K562 (cell line): ENCODE results near the gene C22orf39. TPM values are rescaled to one million over a fixed set of nuclear protein-coding genes. Genes with fewer than 3 reads are reported as not detected.

Experiments
- ATF4 ChIP-seq: fragments of 450-650 bp; formaldehyde crosslinking; IDR thresholded peaks from 2 replicates; pipeline ENCODE4 v1.4.0; 2022; ENCODE audit warnings: mild to moderate bottlenecking, moderate library complexity
- BACH1 ChIP-seq: fragments of 200-800 bp; sonication (Bioruptor generic); IDR thresholded peaks from 2 replicates; pipeline ENCODE4 v1.6.1; 2016; ENCODE audit warnings: missing genetic modification characterization, missing compliant biosample characterization
- DMBX1 ChIP-seq: fragments of 250-450 bp; sonication (Bioruptor Pico); IDR thresholded peaks from 2 replicates; pipeline ENCODE4 v1.8.0; 2022; ENCODE audit warnings: inconsistent platforms, mild to moderate bottlenecking, moderate library complexity, borderline replicate concordance
- ETV6 ChIP-seq, 3 experiments: fragments of 150-350 bp in 1 of 3; sonication (generic) in 1 of 3; formaldehyde crosslinking in 1 of 3; IDR thresholded peaks; 2 replicates each; pipeline versions ENCODE4 v1.6.1 to v1.8.0; 2014 to 2022; ENCODE audit warnings: borderline replicate concordance in 2 of 3, low read depth in 2 of 3, antibody characterized with exemption in 1 of 3, low read length in 1 of 3, mild to moderate bottlenecking in 1 of 3, missing genetic modification reagents in 1 of 3
- FOSL1 ChIP-seq: fragments of 200-800 bp; sonication (Bioruptor generic); conservative IDR thresholded peaks from 2 replicates; pipeline ENCODE4 v1.6.1; 2016; ENCODE audit warnings: missing genetic modification characterization, missing compliant biosample characterization
- FOXJ2 ChIP-seq: fragments of 200-800 bp; sonication (Bioruptor generic); IDR thresholded peaks from 2 replicates; pipeline ENCODE4 v1.6.1; 2016; ENCODE audit warnings: missing genetic modification characterization, missing compliant biosample characterization
- KAT7 ChIP-seq: sonication (generic); formaldehyde crosslinking; IDR thresholded peaks from 2 replicates; pipeline ENCODE4 v1.8.0; 2022; ENCODE audit warnings: missing genetic modification reagents, mild to moderate bottlenecking, borderline replicate concordance
- NRF1 ChIP-seq, 2 experiments: fragments of 450-650 bp; IDR thresholded peaks in 1 of 2; conservative IDR thresholded peaks in 1 of 2; 2 replicates each; pipeline ENCODE4 v1.6.1; 2014; ENCODE audit warnings: mild to moderate bottlenecking in 2 of 2
- PCBP1 ChIP-seq: fragments of 200-400 bp; formaldehyde crosslinking; IDR thresholded peaks from 2 replicates; pipeline ENCODE4 v1.6.1; 2018; ENCODE audit warnings: mild to moderate bottlenecking, low read depth, low read length; ENCODE audit not compliant: poor library complexity, severe bottlenecking
- RBBP5 ChIP-seq: fragments of 200-600 bp; sonication (generic); IDR thresholded peaks from 2 replicates; pipeline ENCODE4 v1.6.1; 2012; ENCODE audit warnings: borderline replicate concordance, mild to moderate bottlenecking, low read length, control low read depth, inconsistent platforms; ENCODE audit not compliant: insufficient read depth, poor library complexity, severe bottlenecking
- SIN3B ChIP-seq: fragments of 450-650 bp; IDR thresholded peaks from 2 replicates; pipeline ENCODE4 v1.6.1; 2017; ENCODE audit warnings: low read depth, mild to moderate bottlenecking, moderate library complexity
- TFAM ChIP-seq: fragments of 250-450 bp; sonication (Bioruptor Pico); conservative IDR thresholded peaks from 2 replicates; pipeline ENCODE4 v1.5.0; 2021; ENCODE audit warnings: mild to moderate bottlenecking, moderate library complexity
- ZBTB49 ChIP-seq: sonication (generic); formaldehyde crosslinking; IDR thresholded peaks from 2 replicates; pipeline ENCODE4 v1.8.0; 2022; ENCODE audit warnings: missing genetic modification reagents, mild to moderate bottlenecking, borderline replicate concordance
- ZBTB5 ChIP-seq: fragments of 450-650 bp; IDR thresholded peaks from 2 replicates; pipeline ENCODE4 v1.6.1; 2017; ENCODE audit warnings: antibody characterized with exemption
- ZKSCAN8 ChIP-seq: fragments of 200-800 bp; sonication (Bioruptor generic); IDR thresholded peaks from 2 replicates; pipeline ENCODE4 v1.6.1; 2016; ENCODE audit warnings: missing genetic modification characterization, missing compliant biosample characterization
- ZNF3 ChIP-seq: fragments of 250-450 bp; sonication (Bioruptor Pico); IDR thresholded peaks from 2 replicates; pipeline ENCODE4 v1.5.0; 2021; ENCODE audit warnings: mild to moderate bottlenecking, moderate library complexity
- ZNF449 ChIP-seq: fragments of 250-450 bp; sonication (Bioruptor Pico); IDR thresholded peaks from 2 replicates; pipeline ENCODE4 v1.8.0; 2022; ENCODE audit warnings: moderate library complexity, mild to moderate bottlenecking, inconsistent platforms
- ZNF639 ChIP-seq, 2 experiments: fragments of 200-800 bp in 1 of 2; sonication (Bioruptor generic) in 1 of 2; sonication (generic) in 1 of 2; formaldehyde crosslinking in 1 of 2; IDR thresholded peaks in 1 of 2; conservative IDR thresholded peaks in 1 of 2; 2 replicates each; pipeline versions ENCODE4 v1.5.0 to v1.6.1; 2016 to 2020; ENCODE audit warnings: missing compliant biosample characterization in 1 of 2, missing genetic modification characterization in 1 of 2, missing genetic modification reagents in 1 of 2
- polyA plus RNA-seq, 8 experiments: library from polyadenylated mRNA; depleted of rRNA in 4 of 8; stranded (reverse) in 5 of 8; unstranded in 3 of 8; fragments of >200 nt; fragmentation: Nextera tagmentation in 2 of 8; fragmentation: Illumina TruSeq in 1 of 8; extraction: Ambion mirVana in 2 of 8; extraction: Trizol in 1 of 8; gene quantifications; 2 replicates each; pipeline versions ENCODE4 v1.2.1 to v1.2.3, GENCODE V29; 2011 to 2014; ENCODE audit warnings: inconsistent platforms in 1 of 8, missing spikeins in 1 of 8
- total RNA-seq, 7 experiments: library from RNA; depleted of rRNA in 6 of 7; stranded (reverse); fragments of >200 nt in 6 of 7; fragmentation: Illumina TruSeq in 2 of 7; extraction: Trizol in 2 of 7; gene quantifications; 2 replicates each; pipeline versions ENCODE4 v1.2.1 to v1.2.3, GENCODE V29; 2011 to 2021; ENCODE audit warnings: low replicate concordance in 1 of 7

Gene C22orf39
- total and polyA plus RNA-seq, 9 of the 15 experiments (the other 6 are each of a cell fraction or from before 2014, with no cell fraction given), result 20.4 to 139 (median 66.8) TPM

- no peak for TF ChIP-seq ZBTB49 (CRISPR knock-in tag)
- TF ChIP-seq SIN3B, result no peak
- no peak for TF ChIP-seq BACH1 (tag)
- no peak for TF ChIP-seq ZNF449 (CRISPR knock-in tag)
- no peak for TF ChIP-seq ATF4 (CRISPR knock-in tag)
- TF ChIP-seq FOXJ2, result no peak
- no peak for TF ChIP-seq ZKSCAN8 (CRISPR knock-in tag)
- TF ChIP-seq ZNF639 (CRISPR knock-in tag; conservative IDR thresholded peaks at IDR 0.05 in 1 of 2, IDR thresholded peaks at IDR 0.05 in 1 of 2), result 0 out of 4 replicates have a peak, but pooled peaks of 1 of the 2 experiments have one; percentile 15
- TF ChIP-seq ETV6 (IDR thresholded peaks at IDR 0.05; ENCODE audit: borderline replicate concordance in 1 of 2, low read depth in 2 of 2, low read length in 1 of 2), result no peak
- TF ChIP-seq ETV6 (CRISPR knock-in tag; IDR thresholded peaks at IDR 0.05; ENCODE audit: borderline replicate concordance), result no peak
- no peak for TF ChIP-seq ZNF3
- TF ChIP-seq KAT7, result no peak
- TF ChIP-seq RBBP5, result no peak
- TF ChIP-seq DMBX1 (CRISPR knock-in tag), result peak; percentile 59; the same call in 1 of the 2 replicates
- no peak for TF ChIP-seq FOSL1 (tag)
- TF ChIP-seq PCBP1, result no peak
- TF ChIP-seq NRF1 (conservative IDR thresholded peaks at IDR 0.05 in 1 of 2, IDR thresholded peaks at IDR 0.05 in 1 of 2), result peak in 1 of 2 experiments; percentile 48; a peak in 2 of 4 replicates
- no peak for TF ChIP-seq ZBTB5
- TF ChIP-seq TFAM (CRISPR knock-in tag), result no peak
Observed at GRCh38 chr22:19448076-19448607, 631 bp upstream of the C22orf39 start (continued).
